WI38 (cell line): Measurements from ENCODE around the gene KCNQ2.

Experiments used
- H3K4me3 ChIP-seq: 2 replicates; pipeline ENCODE4 v1.5.1; 2011; ENCODE audit warnings: low read depth, mild to moderate bottlenecking, control low read depth, low read length
- TF ChIP-seq, protein P1 (sequence below): IDR thresholded peaks from 2 replicates; pipeline ENCODE4 v1.5.1; 2012; ENCODE audit warnings: low read depth, mild to moderate bottlenecking, control low read depth, low read length

Gene KCNQ2

DNA sequence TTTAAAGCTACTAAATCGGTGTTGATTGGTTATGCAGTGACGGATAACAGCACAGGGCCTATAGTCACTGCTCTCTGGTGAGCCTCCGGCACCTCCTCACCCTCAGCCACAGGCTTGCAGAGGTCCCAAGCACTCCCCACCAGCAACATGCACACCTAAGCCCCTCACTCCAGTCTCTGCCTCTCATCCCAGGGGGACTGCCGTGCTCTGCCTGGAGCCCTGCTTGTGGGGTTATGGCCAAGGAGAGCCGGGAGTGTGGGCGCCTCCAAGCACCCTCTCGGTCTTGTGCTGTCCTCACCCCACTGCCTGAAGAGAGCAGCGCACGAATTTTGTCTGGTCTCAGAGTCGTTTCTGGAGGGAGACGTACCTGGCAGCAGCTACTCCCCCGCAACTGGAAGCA, 33.3 kb upstream of the KCNQ2 start:
- TF ChIP-seq, protein P1, sequence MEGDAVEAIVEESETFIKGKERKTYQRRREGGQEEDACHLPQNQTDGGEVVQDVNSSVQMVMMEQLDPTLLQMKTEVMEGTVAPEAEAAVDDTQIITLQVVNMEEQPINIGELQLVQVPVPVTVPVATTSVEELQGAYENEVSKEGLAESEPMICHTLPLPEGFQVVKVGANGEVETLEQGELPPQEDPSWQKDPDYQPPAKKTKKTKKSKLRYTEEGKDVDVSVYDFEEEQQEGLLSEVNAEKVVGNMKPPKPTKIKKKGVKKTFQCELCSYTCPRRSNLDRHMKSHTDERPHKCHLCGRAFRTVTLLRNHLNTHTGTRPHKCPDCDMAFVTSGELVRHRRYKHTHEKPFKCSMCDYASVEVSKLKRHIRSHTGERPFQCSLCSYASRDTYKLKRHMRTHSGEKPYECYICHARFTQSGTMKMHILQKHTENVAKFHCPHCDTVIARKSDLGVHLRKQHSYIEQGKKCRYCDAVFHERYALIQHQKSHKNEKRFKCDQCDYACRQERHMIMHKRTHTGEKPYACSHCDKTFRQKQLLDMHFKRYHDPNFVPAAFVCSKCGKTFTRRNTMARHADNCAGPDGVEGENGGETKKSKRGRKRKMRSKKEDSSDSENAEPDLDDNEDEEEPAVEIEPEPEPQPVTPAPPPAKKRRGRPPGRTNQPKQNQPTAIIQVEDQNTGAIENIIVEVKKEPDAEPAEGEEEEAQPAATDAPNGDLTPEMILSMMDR = no peak
- H3K4me3 ChIP-seq = no peak overlapping the region

DNA sequence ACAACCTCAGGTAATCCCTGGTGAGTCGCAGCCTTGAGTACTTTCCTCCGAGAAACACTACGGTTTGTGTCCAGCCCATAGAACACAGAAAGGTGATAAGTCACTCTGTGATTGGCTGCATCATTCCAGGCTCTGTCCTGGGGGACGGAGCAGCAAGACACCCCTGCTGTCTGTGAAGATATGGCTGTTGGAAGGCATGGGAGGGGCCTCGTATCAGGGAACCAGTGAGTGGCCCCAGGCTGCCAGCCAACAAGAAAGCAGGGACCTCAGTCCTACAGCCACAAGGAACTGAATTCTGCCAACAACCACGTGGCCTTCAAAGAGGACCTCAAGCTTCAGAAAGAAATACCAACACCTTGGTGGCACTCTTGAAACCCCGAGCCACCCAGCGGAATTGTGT, 32.8 kb upstream of the KCNQ2 start:
- no peak overlapping the region for H3K4me3 ChIP-seq
- TF ChIP-seq, protein P1 = no peak

DNA sequence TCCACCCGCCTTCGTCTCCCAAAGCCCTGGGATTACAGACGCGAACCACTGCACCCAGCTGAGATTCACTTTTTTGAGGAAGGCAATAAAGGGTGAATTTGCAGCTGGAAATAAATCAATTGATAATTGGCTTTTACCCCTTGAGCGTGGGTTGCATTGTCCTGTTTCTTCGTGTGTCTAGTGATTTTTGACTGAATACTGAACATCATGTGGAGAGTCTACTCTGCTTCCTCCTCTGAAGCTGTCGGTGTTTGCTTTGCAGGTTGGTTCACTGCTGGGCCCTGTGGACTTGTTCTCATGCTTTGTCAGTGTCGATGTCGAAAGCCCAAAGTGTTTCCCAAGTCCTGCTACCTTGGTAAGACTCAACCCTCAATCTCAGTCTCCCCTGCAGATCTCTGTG, 32.2 kb upstream of the KCNQ2 start:
- TF ChIP-seq, protein P1 = no peak
- no peak overlapping the region for H3K4me3 ChIP-seq

DNA sequence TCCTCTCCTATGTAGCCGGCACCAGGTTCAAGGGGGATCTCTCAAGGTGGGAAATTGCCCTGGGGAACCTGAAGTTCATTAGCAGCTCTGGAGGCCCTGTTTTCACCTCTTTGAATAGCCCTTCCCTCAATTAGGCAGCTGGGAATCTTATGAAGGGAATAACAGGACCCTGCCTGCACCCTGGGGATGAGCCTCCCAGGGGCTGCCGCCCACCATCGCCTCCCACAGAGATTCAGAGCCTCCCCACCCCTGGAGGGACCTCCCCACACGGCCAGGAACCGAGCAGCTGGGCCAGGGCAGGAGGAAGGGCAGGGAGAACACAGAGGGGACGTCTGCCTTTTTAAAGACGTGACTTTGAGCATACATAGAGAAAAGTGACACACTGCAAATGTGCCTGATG, 31.1 kb upstream of the KCNQ2 start:
- TF ChIP-seq, protein P1 = no peak
- no peak overlapping the region for H3K4me3 ChIP-seq

DNA sequence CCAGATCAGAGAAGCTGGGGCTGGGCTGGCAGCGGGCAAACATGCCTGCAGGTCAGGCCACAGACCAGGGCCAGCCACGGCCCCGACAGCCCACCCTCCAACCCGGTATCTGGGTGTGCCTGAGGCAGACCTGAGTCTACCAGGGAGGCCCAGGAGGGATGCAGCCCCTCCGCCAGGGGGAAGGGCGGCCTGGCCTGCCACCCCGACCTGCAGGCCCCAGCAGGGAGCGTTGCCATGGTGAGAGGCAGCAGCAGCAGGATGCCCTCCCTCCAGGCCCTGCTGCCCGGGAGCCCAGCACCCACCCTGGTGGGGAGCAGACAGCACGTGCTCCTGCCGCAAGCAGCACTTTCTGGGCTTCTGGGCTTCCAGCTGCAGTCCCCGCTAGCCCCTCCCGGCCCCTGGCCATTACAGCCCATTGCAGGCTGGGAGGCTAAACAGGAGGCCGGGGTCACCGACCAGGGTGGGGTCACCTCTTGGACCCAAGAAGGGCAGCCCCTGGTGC, 30.3 kb upstream of the KCNQ2 start:
- TF ChIP-seq, protein P1 = no peak
- no peak overlapping the region for H3K4me3 ChIP-seq

DNA sequence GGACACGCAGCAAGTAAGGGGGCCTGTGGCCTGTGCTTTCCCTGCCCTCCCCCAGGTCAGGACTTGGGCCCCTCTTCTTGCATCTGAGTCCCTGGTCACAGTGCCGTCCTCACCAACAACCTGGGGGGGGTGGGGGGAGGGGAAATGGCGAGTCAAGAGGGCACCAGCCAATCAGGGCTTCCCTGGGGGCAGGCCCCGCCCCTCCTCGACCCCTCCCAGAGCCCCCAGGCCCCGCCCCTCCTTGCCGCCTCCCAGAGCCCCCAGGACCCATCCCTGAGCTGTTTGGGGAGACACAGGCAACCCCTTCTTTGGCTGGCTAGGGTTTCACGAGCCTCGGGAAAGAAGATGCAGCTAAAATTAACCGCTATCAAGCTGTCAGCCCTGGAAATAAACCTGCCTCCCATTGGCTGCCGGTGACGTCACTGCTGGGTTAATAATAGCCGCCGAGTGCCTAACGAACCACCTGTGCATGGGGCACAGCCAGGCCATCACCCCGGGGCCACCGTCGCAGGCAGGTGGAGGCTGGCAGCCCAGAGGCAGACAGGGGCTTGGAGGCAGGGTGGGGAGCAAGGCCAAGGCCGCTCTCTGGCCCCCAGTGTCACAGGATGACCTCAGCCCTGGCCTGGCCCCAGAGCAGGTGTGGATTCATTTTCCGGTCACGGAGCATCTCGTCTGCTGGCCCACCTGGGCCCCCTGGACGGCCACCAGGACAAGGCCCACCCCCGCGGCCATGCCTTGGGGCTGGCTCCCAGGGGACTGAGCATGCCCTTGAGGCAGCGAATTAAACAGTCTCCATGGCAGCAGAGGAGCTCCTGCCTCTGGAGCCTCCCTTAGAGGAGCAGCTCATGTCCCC, 29.6 kb upstream of the KCNQ2 start:
- TF ChIP-seq, protein P1 = no peak
- H3K4me3 ChIP-seq = no peak overlapping the region
